ENCODE results near the gene TMPRSS13. TPM values are rescaled to one million over a fixed set of nuclear protein-coding genes. Genes with fewer than 3 reads are reported as not detected.

TMPRSS13 gene
- total RNA-seq, 4 donors from 2014 or later = 0.60 to 1.7 TPM; not detected in 2

GRCh38 chr11:117923275-117923674, 5.9 kb downstream of the TMPRSS13 start:
- no peak for DNase-seq (ENCODE audit: low spot score in 2 of 2)
- H3K27me3 ChIP-seq = no peaks in the 10 kb centered on the region
- TF ChIP-seq POLR2A (IDR thresholded peaks at IDR 0.05) = no peak
- no peak for TF ChIP-seq CTCF (IDR thresholded peaks at IDR 0.05)
- TF ChIP-seq EP300 (IDR thresholded peaks at IDR 0.05) = no peak
- 80 to 91% methylated on average over 4 of the region's 4 CpGs for WGBS, 2 donors
- no peaks in the 10 kb centered on the region for H3K4me1 ChIP-seq
- H3K4me3 ChIP-seq = no peak overlapping the region
- H3K9me3 ChIP-seq = no peaks in the 10 kb centered on the region
- no peak overlapping the region for H3K27ac ChIP-seq
- no peaks in the 10 kb centered on the region for H3K36me3 ChIP-seq

- no peaks in the 10 kb centered on the region for H3K4me1 ChIP-seq
- H3K27ac ChIP-seq = no peak overlapping the region
- no peak for DNase-seq (ENCODE audit: low spot score in 2 of 2)
- TF ChIP-seq POLR2A (IDR thresholded peaks at IDR 0.05) (no peak), CTCF (IDR thresholded peaks at IDR 0.05) (no peak), EP300 (IDR thresholded peaks at IDR 0.05) (no peak)
- no peaks in the 10 kb centered on the region for H3K27me3 ChIP-seq
- H3K9me3 ChIP-seq = no peaks in the 10 kb centered on the region
- H3K36me3 ChIP-seq = no peaks in the 10 kb centered on the region
- H3K4me3 ChIP-seq = no peak overlapping the region
- WGBS, 2 donors = 86 to 91% methylated on average over 5 of the region's 5 CpGs
Observed at GRCh38 chr11:117921893-117922292, 7.3 kb downstream of the TMPRSS13 start.

- 88 to 91% methylated on average over 2 of the region's 2 CpGs for WGBS, 2 donors
- TF ChIP-seq EP300 (IDR thresholded peaks at IDR 0.05) = no peak
- no peak for TF ChIP-seq CTCF (IDR thresholded peaks at IDR 0.05)
- TF ChIP-seq POLR2A (IDR thresholded peaks at IDR 0.05) = no peak
- Histone ChIP-seq H3K4me1 (no peaks in the 10 kb centered on the region), H3K9me3 (no peaks in the 10 kb centered on the region), H3K36me3 (no peaks in the 10 kb centered on the region), H3K27ac (no peak overlapping the region), H3K4me3 (no peak overlapping the region), H3K27me3 (no peaks in the 10 kb centered on the region)
- no peak for DNase-seq (ENCODE audit: low spot score in 2 of 2)
Observed at GRCh38 chr11:117921456-117921855, 7.7 kb downstream of the TMPRSS13 start.

- TF ChIP-seq CTCF (IDR thresholded peaks at IDR 0.05) = no peak
- TF ChIP-seq EP300 (IDR thresholded peaks at IDR 0.05) = no peak
- no peak for TF ChIP-seq POLR2A (IDR thresholded peaks at IDR 0.05)
- Histone ChIP-seq H3K36me3 (no peaks in the 10 kb centered on the region), H3K4me1 (no peaks in the 10 kb centered on the region), H3K27me3 (no peaks in the 10 kb centered on the region), H3K27ac (no peak overlapping the region), H3K9me3 (no peaks in the 10 kb centered on the region), H3K4me3 (no peak overlapping the region)
- 84 to 86% methylated on average over 4 of the region's 4 CpGs for WGBS, 2 donors
- DNase-seq (ENCODE audit: low spot score in 2 of 2) = no peak
Observed at GRCh38 chr11:117919781-117920221, 9.4 kb downstream of the TMPRSS13 start.

- H3K4me1 ChIP-seq = no peaks in the 10 kb centered on the region
- DNase-seq (ENCODE audit: low spot score in 2 of 2) = no peak
- no peaks in the 10 kb centered on the region for H3K9me3 ChIP-seq
- no peak overlapping the region for H3K27ac ChIP-seq
- no peaks in the 10 kb centered on the region for H3K36me3 ChIP-seq
- no peaks in the 10 kb centered on the region for H3K27me3 ChIP-seq
- 49 to 52% methylated on average over 4 of the region's 4 CpGs for WGBS, 2 donors
- TF ChIP-seq POLR2A (IDR thresholded peaks at IDR 0.05) = no peak
- no peak for TF ChIP-seq CTCF (IDR thresholded peaks at IDR 0.05)
- TF ChIP-seq EP300 (IDR thresholded peaks at IDR 0.05) = no peak
- no peak overlapping the region for H3K4me3 ChIP-seq
Observed at GRCh38 chr11:117919341-117919740, 9.9 kb downstream of the TMPRSS13 start.
